ENCODE measurements around the gene BLID. TPM values are rescaled to one million over a fixed set of nuclear protein-coding genes. Genes with fewer than 3 reads are reported as not detected.

BLID gene
- total RNA-seq, 1 experiment from 2014 or later = 0.41 TPM

DNA sequence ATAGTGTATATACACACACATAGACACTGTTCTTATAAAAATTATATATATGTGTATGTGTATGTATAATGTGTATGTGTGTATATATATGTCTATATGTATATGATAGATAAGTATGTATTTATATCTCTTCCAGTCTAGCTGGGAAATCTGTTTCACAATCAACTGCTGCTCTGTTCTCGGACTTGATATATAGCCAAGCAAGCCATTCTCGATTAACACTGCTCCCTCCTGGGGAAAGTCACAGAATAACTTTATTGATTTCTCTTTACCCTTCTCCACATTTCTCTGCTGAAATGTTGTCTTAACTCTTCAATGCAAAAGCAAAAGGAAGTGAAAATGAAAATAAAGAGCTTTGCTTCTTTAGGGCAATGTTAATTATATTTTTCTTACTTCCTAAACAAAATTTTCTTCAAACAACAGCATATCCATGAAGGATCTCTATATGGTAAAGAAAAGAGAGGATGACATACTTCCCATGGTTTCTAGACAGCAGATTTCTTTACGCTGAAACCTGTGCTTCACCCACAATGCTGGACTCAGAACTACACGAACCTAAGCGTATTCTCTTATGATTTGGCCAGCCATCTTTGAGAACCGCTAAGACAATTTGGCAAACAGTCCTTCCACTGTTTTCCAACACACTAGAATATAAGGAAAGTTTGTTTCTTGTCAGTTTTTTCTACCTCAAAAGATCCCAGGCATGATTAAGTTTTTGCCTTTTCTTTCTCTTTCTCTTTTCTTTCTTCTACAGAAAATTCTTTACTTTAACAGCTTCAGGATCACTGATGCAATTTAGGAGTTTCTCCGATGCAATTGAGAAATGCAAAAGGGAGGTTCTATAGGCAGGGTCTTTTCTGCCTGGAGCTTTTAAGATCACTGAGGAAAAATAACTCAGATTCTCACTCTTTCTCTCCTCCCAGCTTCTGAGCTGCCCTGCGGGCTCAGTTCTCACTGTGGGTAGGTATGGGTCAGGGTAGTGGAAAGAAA is 1.9 kb downstream of the BLID start:
- in situ Hi-C loops (cut with HindIII; ENCODE audit: low pct_unique_long_range_greater_than_20kb, low sequenced_read_pairs) = no loop called here
- POLR2A ChIA-PET = interaction anchor here (0.6 kb wide), 1 partner anchor 10 kb away, joined by 3 read pairs; no protein-coding TSS in a partner anchor

More for the DNA sequence above, 1.9 kb downstream of the BLID start:
- no peak for TF ChIP-seq SIN3A (IDR thresholded peaks at IDR 0.05; ENCODE audit: borderline replicate concordance, insufficient read depth, low read depth, low read length)
- no peak for TF ChIP-seq CTCF (IDR thresholded peaks at IDR 0.05)
- no peak for TF ChIP-seq POLR2AphosphoS5 (IDR thresholded peaks at IDR 0.05; ENCODE audit: low read depth, low read length)
- TF ChIP-seq, protein P1, sequence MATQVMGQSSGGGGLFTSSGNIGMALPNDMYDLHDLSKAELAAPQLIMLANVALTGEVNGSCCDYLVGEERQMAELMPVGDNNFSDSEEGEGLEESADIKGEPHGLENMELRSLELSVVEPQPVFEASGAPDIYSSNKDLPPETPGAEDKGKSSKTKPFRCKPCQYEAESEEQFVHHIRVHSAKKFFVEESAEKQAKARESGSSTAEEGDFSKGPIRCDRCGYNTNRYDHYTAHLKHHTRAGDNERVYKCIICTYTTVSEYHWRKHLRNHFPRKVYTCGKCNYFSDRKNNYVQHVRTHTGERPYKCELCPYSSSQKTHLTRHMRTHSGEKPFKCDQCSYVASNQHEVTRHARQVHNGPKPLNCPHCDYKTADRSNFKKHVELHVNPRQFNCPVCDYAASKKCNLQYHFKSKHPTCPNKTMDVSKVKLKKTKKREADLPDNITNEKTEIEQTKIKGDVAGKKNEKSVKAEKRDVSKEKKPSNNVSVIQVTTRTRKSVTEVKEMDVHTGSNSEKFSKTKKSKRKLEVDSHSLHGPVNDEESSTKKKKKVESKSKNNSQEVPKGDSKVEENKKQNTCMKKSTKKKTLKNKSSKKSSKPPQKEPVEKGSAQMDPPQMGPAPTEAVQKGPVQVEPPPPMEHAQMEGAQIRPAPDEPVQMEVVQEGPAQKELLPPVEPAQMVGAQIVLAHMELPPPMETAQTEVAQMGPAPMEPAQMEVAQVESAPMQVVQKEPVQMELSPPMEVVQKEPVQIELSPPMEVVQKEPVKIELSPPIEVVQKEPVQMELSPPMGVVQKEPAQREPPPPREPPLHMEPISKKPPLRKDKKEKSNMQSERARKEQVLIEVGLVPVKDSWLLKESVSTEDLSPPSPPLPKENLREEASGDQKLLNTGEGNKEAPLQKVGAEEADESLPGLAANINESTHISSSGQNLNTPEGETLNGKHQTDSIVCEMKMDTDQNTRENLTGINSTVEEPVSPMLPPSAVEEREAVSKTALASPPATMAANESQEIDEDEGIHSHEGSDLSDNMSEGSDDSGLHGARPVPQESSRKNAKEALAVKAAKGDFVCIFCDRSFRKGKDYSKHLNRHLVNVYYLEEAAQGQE (IDR thresholded peaks at IDR 0.05; ENCODE audit: insufficient read depth in 1 of 2, low read depth in 2 of 2, low read length in 1 of 2) = no peak
- TF ChIP-seq TCF7L2 (IDR thresholded peaks at IDR 0.05; ENCODE audit: low read depth, low read length) = no peak
- no peaks in the 10 kb centered on the region for H3K27me3 ChIP-seq (ENCODE audit: control insufficient read depth, insufficient read depth, low read length)
- ATAC-seq (no peak), DNase-seq (ENCODE audit: low read depth, low spot score) (no peak)
- BruUV-seq (replicated peaks) = no TSS peak
- no peak overlapping the region; the same call in 1 of the 2 replicates for H3K27ac ChIP-seq (ENCODE audit: low read length)
- H3K4me3 ChIP-seq (ENCODE audit: low read depth in 2 of 2, low read length in 2 of 2) = no peak overlapping the region
- CTCF ChIA-PET = interaction anchor here (0.6 to 0.9 kb wide), 2 partner anchors 23 to 308 kb away, joined by 3 to 4 read pairs; no protein-coding TSS in a partner anchor
- no peaks in the 10 kb centered on the region for H3K4me1 ChIP-seq (ENCODE audit: control insufficient read depth, insufficient read depth, low read length)
- H3K9me3 ChIP-seq (ENCODE audit: control insufficient read depth, insufficient read depth, low read depth, low read length) = no peaks in the 10 kb centered on the region
- no peaks in the 10 kb centered on the region for H3K36me3 ChIP-seq (ENCODE audit: control insufficient read depth, insufficient read depth, low read length)
- intact Hi-C loops (cut with micrococcal nuclease; ENCODE audit: unreplicated experiment) = no loop called here

Measured in Panc1 (cell line).